ENCODE measurements around the gene PLXDC2. TPM values are rescaled to one million over a fixed set of nuclear protein-coding genes. Genes with fewer than 3 reads are reported as not detected.

PLXDC2 gene
- total RNA-seq, 1 donor = 46.2 TPM

- H3K9me3 ChIP-seq (ENCODE audit: low read depth, low read length) = no peaks in the 10 kb centered on the region
Measured at GRCh38 chr10:20232079-20232705, 416.0 kb downstream of the PLXDC2 start.

GRCh38 chr10:20233423-20233822, 417.2 kb downstream of the PLXDC2 start:
- Histone ChIP-seq H3K4me3 (ENCODE audit: low read length) (no peak overlapping the region), H3K27me3 (ENCODE audit: insufficient read depth, low read length) (no peaks in the 10 kb centered on the region), H3K9me3 (ENCODE audit: low read depth, low read length) (no peaks in the 10 kb centered on the region), H3K4me1 (ENCODE audit: insufficient read depth, low read length) (no peaks in the 10 kb centered on the region)

More at GRCh38 chr10:20232079-20232705, 416.0 kb downstream of the PLXDC2 start:
- Histone ChIP-seq H3K27me3 (ENCODE audit: insufficient read depth, low read length) (no peaks in the 10 kb centered on the region), H3K4me3 (ENCODE audit: low read length) (no peak overlapping the region), H3K4me1 (ENCODE audit: insufficient read depth, low read length) (no peaks in the 10 kb centered on the region)

GRCh38 chr10:20234579-20234978, 418.3 kb downstream of the PLXDC2 start:
- Histone ChIP-seq H3K4me1 (ENCODE audit: insufficient read depth, low read length) (no peaks in the 10 kb centered on the region), H3K4me3 (ENCODE audit: low read length) (no peak overlapping the region), H3K9me3 (ENCODE audit: low read depth, low read length) (no peaks in the 10 kb centered on the region), H3K27me3 (ENCODE audit: insufficient read depth, low read length) (no peaks in the 10 kb centered on the region)

- Histone ChIP-seq H3K27me3 (ENCODE audit: insufficient read depth, low read length) (no peaks in the 10 kb centered on the region), H3K4me3 (ENCODE audit: low read length) (no peak overlapping the region), H3K9me3 (ENCODE audit: low read depth, low read length) (no peaks in the 10 kb centered on the region), H3K4me1 (ENCODE audit: insufficient read depth, low read length) (no peaks in the 10 kb centered on the region)
Measured at GRCh38 chr10:20237091-20237570, 420.9 kb downstream of the PLXDC2 start.

- no peaks in the 10 kb centered on the region for H3K4me1 ChIP-seq (ENCODE audit: insufficient read depth, low read length)
- no peak overlapping the region for H3K4me3 ChIP-seq (ENCODE audit: low read length)
- H3K27me3 ChIP-seq (ENCODE audit: insufficient read depth, low read length) = no peaks in the 10 kb centered on the region
- H3K9me3 ChIP-seq (ENCODE audit: low read depth, low read length) = no peaks in the 10 kb centered on the region
Measured at GRCh38 chr10:20237586-20237985, 421.4 kb downstream of the PLXDC2 start.

- H3K27me3 ChIP-seq (ENCODE audit: insufficient read depth, low read length) = no peaks in the 10 kb centered on the region
- H3K4me3 ChIP-seq (ENCODE audit: low read length) = no peak overlapping the region
- H3K4me1 ChIP-seq (ENCODE audit: insufficient read depth, low read length) = no peaks in the 10 kb centered on the region
- no peaks in the 10 kb centered on the region for H3K9me3 ChIP-seq (ENCODE audit: low read depth, low read length)
Measured at GRCh38 chr10:20240643-20241042, 424.4 kb downstream of the PLXDC2 start.

- H3K27me3 ChIP-seq (ENCODE audit: insufficient read depth, low read length) = no peaks in the 10 kb centered on the region
- no peaks in the 10 kb centered on the region for H3K9me3 ChIP-seq (ENCODE audit: low read depth, low read length)
- no peak overlapping the region for H3K4me3 ChIP-seq (ENCODE audit: low read length)
- no peaks in the 10 kb centered on the region for H3K4me1 ChIP-seq (ENCODE audit: insufficient read depth, low read length)
Measured at GRCh38 chr10:20247454-20247853, 431.2 kb downstream of the PLXDC2 start.

GRCh38 chr10:20247891-20248708, 431.9 kb downstream of the PLXDC2 start:
- H3K9me3 ChIP-seq (ENCODE audit: low read depth, low read length) = no peaks in the 10 kb centered on the region
- H3K27me3 ChIP-seq (ENCODE audit: insufficient read depth, low read length) = no peaks in the 10 kb centered on the region
- no peaks in the 10 kb centered on the region for H3K4me1 ChIP-seq (ENCODE audit: insufficient read depth, low read length)
- no peak overlapping the region for H3K4me3 ChIP-seq (ENCODE audit: low read length)

- H3K9me3 ChIP-seq (ENCODE audit: low read depth, low read length) = no peaks in the 10 kb centered on the region
Measured at GRCh38 chr10:20254078-20254477, 437.8 kb downstream of the PLXDC2 start.

GRCh38 chr10:20254497-20254896, 438.3 kb downstream of the PLXDC2 start:
- no peak overlapping the region for H3K4me3 ChIP-seq (ENCODE audit: low read length)
- H3K4me1 ChIP-seq (ENCODE audit: insufficient read depth, low read length) = no peaks in the 10 kb centered on the region
- no peaks in the 10 kb centered on the region for H3K27me3 ChIP-seq (ENCODE audit: insufficient read depth, low read length)
- H3K9me3 ChIP-seq (ENCODE audit: low read depth, low read length) = no peaks in the 10 kb centered on the region

More at GRCh38 chr10:20254078-20254477, 437.8 kb downstream of the PLXDC2 start:
- Histone ChIP-seq H3K27me3 (ENCODE audit: insufficient read depth, low read length) (no peaks in the 10 kb centered on the region), H3K4me1 (ENCODE audit: insufficient read depth, low read length) (no peaks in the 10 kb centered on the region), H3K4me3 (ENCODE audit: low read length) (no peak overlapping the region)

- H3K27me3 ChIP-seq (ENCODE audit: insufficient read depth, low read length) = no peaks in the 10 kb centered on the region
- H3K4me1 ChIP-seq (ENCODE audit: insufficient read depth, low read length) = no peaks in the 10 kb centered on the region
- no peaks in the 10 kb centered on the region for H3K9me3 ChIP-seq (ENCODE audit: low read depth, low read length)
- no peak overlapping the region for H3K4me3 ChIP-seq (ENCODE audit: low read length)
Measured at GRCh38 chr10:20256969-20257368, 440.7 kb downstream of the PLXDC2 start.

GRCh38 chr10:20257422-20257821, 441.2 kb downstream of the PLXDC2 start:
- H3K4me3 ChIP-seq (ENCODE audit: low read length) = no peak overlapping the region
- no peaks in the 10 kb centered on the region for H3K4me1 ChIP-seq (ENCODE audit: insufficient read depth, low read length)
- no peaks in the 10 kb centered on the region for H3K9me3 ChIP-seq (ENCODE audit: low read depth, low read length)
- no peaks in the 10 kb centered on the region for H3K27me3 ChIP-seq (ENCODE audit: insufficient read depth, low read length)

GRCh38 chr10:20265146-20265545, 448.9 kb downstream of the PLXDC2 start:
- Histone ChIP-seq H3K4me1 (ENCODE audit: insufficient read depth, low read length) (no peaks in the 10 kb centered on the region), H3K4me3 (ENCODE audit: low read length) (no peak overlapping the region), H3K27me3 (ENCODE audit: insufficient read depth, low read length) (no peaks in the 10 kb centered on the region), H3K9me3 (ENCODE audit: low read depth, low read length) (no peaks in the 10 kb centered on the region)

GRCh38 chr10:20267734-20268133, 451.5 kb downstream of the PLXDC2 start:
- no peak overlapping the region for H3K4me3 ChIP-seq (ENCODE audit: low read length)

GRCh38 chr10:20271490-20271889, 455.3 kb downstream of the PLXDC2 start:
- H3K9me3 ChIP-seq (ENCODE audit: low read depth, low read length) = no peaks in the 10 kb centered on the region
- H3K27me3 ChIP-seq (ENCODE audit: insufficient read depth, low read length) = no peaks in the 10 kb centered on the region
- H3K4me1 ChIP-seq (ENCODE audit: insufficient read depth, low read length) = no peaks in the 10 kb centered on the region
- H3K4me3 ChIP-seq (ENCODE audit: low read length) = no peak overlapping the region

More at GRCh38 chr10:20267734-20268133, 451.5 kb downstream of the PLXDC2 start:
- H3K4me1 ChIP-seq (ENCODE audit: insufficient read depth, low read length) = no peaks in the 10 kb centered on the region
- H3K9me3 ChIP-seq (ENCODE audit: low read depth, low read length) = no peaks in the 10 kb centered on the region
- no peaks in the 10 kb centered on the region for H3K27me3 ChIP-seq (ENCODE audit: insufficient read depth, low read length)

Measured in mononuclear cell (primary cell).